ENCODE measurements around the gene ADAMTS17.

Gene ADAMTS17

DNA sequence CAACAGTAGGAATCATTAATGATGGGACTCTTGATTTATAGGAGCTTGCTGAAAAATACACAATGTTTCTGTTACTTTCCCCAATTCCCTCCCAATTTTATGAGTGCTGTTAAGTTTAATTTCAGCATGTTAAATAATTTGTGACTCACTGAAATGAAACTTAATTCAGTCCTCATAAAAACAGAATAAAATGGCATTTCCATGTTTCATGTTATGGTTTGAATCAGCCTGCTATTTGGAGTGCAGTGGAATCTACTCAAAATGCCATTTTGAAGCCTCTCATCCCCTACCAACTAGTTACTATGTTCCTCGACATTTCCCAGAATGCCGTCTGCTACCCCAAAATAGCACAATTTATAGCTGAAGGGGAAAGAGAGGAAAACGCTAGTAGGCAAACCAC is 237.5 kb downstream of the ADAMTS17 start:
- H2AFZ ChIP-seq, result no peak overlapping the region
- no peaks in the 10 kb centered on the region for H3K4me1 ChIP-seq
- no peaks in the 10 kb centered on the region for H3K36me3 ChIP-seq (ENCODE audit: control insufficient read depth, insufficient read depth, low read length)
- no peak overlapping the region for H3K9ac ChIP-seq
- no peaks in the 10 kb centered on the region for H3K79me2 ChIP-seq
- H3K4me3 ChIP-seq (ENCODE audit: low read depth, low read length), result no peak overlapping the region
- TF ChIP-seq, protein P1, sequence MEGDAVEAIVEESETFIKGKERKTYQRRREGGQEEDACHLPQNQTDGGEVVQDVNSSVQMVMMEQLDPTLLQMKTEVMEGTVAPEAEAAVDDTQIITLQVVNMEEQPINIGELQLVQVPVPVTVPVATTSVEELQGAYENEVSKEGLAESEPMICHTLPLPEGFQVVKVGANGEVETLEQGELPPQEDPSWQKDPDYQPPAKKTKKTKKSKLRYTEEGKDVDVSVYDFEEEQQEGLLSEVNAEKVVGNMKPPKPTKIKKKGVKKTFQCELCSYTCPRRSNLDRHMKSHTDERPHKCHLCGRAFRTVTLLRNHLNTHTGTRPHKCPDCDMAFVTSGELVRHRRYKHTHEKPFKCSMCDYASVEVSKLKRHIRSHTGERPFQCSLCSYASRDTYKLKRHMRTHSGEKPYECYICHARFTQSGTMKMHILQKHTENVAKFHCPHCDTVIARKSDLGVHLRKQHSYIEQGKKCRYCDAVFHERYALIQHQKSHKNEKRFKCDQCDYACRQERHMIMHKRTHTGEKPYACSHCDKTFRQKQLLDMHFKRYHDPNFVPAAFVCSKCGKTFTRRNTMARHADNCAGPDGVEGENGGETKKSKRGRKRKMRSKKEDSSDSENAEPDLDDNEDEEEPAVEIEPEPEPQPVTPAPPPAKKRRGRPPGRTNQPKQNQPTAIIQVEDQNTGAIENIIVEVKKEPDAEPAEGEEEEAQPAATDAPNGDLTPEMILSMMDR (IDR thresholded peaks at IDR 0.05), result no peak
- H3K4me2 ChIP-seq (ENCODE audit: low read length), result no peak overlapping the region
- H3K27me3 ChIP-seq (ENCODE audit: control insufficient read depth, insufficient read depth, low read length), result no peaks in the 10 kb centered on the region
- no peaks in the 10 kb centered on the region for H3K9me3 ChIP-seq (ENCODE audit: control insufficient read depth, low read length)
- H3K27ac ChIP-seq, result no peak overlapping the region

DNA sequence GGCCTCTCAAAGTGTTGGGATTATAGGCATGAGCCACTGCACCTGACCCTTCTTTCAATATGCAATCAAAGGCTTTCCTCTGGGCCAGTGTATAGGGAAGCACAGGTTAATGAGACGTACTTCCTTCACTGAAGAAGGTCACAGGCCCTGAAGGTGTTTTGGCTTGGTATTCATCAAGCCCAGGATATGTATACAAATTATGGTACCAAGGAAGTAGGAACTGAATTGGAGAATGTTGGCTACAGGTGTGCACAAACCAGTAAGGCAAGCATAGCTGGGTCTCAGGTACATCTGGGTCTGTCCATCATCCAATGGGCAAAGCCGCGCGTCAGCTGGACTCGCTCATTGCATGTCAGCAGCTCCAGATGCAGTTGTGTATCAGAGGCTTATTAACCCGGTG is 237.9 kb downstream of the ADAMTS17 start:
- Histone ChIP-seq H3K4me1 (no peaks in the 10 kb centered on the region), H3K4me3 (ENCODE audit: low read depth, low read length) (no peak overlapping the region), H3K36me3 (ENCODE audit: control insufficient read depth, insufficient read depth, low read length) (no peaks in the 10 kb centered on the region), H3K79me2 (no peaks in the 10 kb centered on the region), H3K9ac (no peak overlapping the region), H3K4me2 (ENCODE audit: low read length) (no peak overlapping the region), H3K27ac (no peak overlapping the region), H2AFZ (no peak overlapping the region), H3K27me3 (ENCODE audit: control insufficient read depth, insufficient read depth, low read length) (no peaks in the 10 kb centered on the region), H3K9me3 (ENCODE audit: control insufficient read depth, low read length) (no peaks in the 10 kb centered on the region)
- TF ChIP-seq, protein P1 (IDR thresholded peaks at IDR 0.05), result no peak

DNA sequence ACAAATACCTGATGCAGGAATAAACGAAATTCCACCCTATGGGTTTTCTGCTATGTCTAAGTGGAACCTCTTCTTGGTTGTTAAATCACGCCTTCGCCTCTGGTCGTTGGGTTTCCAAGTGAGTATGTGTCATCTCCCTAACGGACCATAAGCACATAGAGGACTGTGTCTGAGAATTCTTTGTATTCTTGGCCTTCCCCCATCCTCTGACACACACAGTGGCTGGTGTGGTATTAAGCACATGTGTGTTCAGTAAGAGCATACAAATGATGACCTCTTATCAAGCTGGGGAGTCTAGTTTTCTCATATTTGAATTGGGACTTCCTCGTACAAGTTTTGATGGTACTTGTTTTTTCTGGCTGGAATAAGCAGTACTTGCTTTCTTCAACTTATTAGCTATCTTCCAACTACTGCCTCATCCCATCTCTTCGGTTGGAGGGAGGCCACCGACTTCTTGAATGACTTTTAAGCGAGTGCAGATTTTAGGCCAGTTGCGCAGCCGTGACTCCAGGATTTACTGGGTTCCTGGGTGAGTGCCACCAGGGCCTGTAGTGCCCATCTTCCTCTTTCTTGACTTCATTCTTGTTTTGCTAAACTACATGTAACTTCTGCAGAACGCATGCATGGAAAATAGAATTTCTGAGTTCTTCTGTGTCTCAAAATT is 240.2 kb downstream of the ADAMTS17 start:
- Histone ChIP-seq H3K79me2 (no peaks in the 10 kb centered on the region), H3K4me1 (no peaks in the 10 kb centered on the region), H2AFZ (no peak overlapping the region), H3K4me2 (ENCODE audit: low read length) (no peak overlapping the region), H3K27ac (no peak overlapping the region), H3K9me3 (ENCODE audit: control insufficient read depth, low read length) (no peaks in the 10 kb centered on the region), H3K9ac (no peak overlapping the region), H3K27me3 (ENCODE audit: control insufficient read depth, insufficient read depth, low read length) (no peaks in the 10 kb centered on the region), H3K4me3 (ENCODE audit: low read depth, low read length) (no peak overlapping the region), H3K36me3 (ENCODE audit: control insufficient read depth, insufficient read depth, low read length) (no peaks in the 10 kb centered on the region)
- TF ChIP-seq, protein P1 (IDR thresholded peaks at IDR 0.05), result no peak

DNA sequence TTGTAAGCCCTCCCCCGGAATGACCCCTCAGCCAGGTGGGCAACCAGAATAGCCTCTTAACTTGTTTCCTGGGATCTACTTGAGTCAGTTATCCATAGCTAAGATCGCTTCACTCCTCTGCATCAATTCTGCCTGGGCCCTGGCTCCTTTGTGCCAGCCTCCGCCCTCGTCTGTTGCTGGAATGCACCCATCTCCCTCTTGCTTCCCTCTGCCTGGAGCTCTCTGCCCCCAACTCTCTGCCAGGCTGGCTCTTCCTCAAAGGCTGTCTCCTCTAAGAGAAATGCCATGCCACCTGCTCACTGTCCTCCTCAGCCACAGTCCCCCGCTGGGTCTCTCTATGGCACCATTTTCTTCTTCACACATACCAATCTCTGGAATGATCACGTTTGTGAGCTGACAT is 240.8 kb downstream of the ADAMTS17 start:
- Histone ChIP-seq H3K27ac (no peak overlapping the region), H3K27me3 (ENCODE audit: control insufficient read depth, insufficient read depth, low read length) (no peaks in the 10 kb centered on the region), H3K9ac (no peak overlapping the region), H3K4me2 (ENCODE audit: low read length) (no peak overlapping the region), H3K9me3 (ENCODE audit: control insufficient read depth, low read length) (no peaks in the 10 kb centered on the region), H3K36me3 (ENCODE audit: control insufficient read depth, insufficient read depth, low read length) (no peaks in the 10 kb centered on the region), H3K79me2 (no peaks in the 10 kb centered on the region), H3K4me1 (no peaks in the 10 kb centered on the region), H3K4me3 (ENCODE audit: low read depth, low read length) (no peak overlapping the region), H2AFZ (no peak overlapping the region)
- TF ChIP-seq, protein P1 (IDR thresholded peaks at IDR 0.05), result no peak

DNA sequence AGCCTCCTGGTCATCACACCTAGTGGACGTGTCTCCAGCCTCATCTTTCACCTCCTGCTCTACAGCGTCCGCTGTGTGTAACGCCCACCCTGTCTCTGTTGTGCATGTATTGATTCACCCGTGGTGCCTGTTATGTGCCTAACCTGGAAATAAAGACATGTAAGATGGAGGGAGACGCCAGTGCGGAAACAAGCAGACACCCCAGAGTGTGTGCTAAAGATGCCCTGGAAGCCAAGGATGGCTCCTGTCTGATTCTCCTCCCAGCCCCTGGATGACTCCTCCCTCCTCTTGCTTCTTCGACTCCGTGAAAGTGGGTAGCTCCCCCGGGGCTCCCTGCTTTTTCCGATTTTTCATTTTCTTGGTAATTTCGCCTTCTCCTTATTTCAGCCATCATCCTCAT is 241.8 kb downstream of the ADAMTS17 start:
- TF ChIP-seq, protein P1 (IDR thresholded peaks at IDR 0.05), result no peak
- Histone ChIP-seq H3K4me3 (ENCODE audit: low read depth, low read length) (no peak overlapping the region), H3K4me2 (ENCODE audit: low read length) (no peak overlapping the region), H2AFZ (no peak overlapping the region), H3K9me3 (ENCODE audit: control insufficient read depth, low read length) (no peaks in the 10 kb centered on the region), H3K36me3 (ENCODE audit: control insufficient read depth, insufficient read depth, low read length) (no peaks in the 10 kb centered on the region), H3K9ac (no peak overlapping the region), H3K27ac (no peak overlapping the region), H3K27me3 (ENCODE audit: control insufficient read depth, insufficient read depth, low read length) (no peaks in the 10 kb centered on the region), H3K79me2 (no peaks in the 10 kb centered on the region), H3K4me1 (no peaks in the 10 kb centered on the region)
